Measurements from ENCODE around the gene MAGEB2.

Gene MAGEB2

DNA sequence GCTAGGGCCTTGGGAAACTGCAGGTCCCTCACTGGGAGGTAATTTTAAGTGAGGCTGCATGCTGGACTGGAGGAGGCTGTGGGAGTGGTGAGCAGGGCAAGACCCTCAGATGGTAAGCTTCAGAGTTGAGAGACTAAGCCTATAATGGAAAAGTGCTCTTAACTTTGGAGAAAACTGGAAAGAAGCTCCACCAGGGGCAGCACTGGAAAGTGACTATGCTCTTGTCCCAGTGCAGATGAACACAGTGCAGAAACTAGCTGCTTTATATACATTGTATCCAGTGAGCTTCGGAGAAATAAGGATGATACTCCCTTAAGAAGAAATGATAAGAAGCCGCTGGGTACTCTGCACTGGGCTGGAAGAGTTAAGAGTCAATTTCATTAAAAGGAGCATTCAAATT is 3.2 kb upstream of the MAGEB2 start:
- Histone ChIP-seq H3K9me3 (ENCODE audit: control insufficient read depth, insufficient read depth, low read depth, low read length) (no peaks in the 10 kb centered on the region), H3K27ac (ENCODE audit: extremely low read depth, low read depth, low read length) (no peak overlapping the region), H3K36me3 (ENCODE audit: control insufficient read depth in 2 of 2, insufficient read depth in 1 of 2, low read length in 2 of 2) (no peaks in the 10 kb centered on the region), H3K4me1 (ENCODE audit: control insufficient read depth, insufficient read depth, low read length) (no peaks in the 10 kb centered on the region), H3K4me3 (ENCODE audit: low read depth, low read length) (no peak overlapping the region)
- POLR2A ChIA-PET = no interaction called here
- CTCF ChIA-PET = interaction anchor here (0.6 to 0.8 kb wide), 3 partner anchors 16 to 279 kb away, joined by 3 to 4 read pairs (median 3); no protein-coding TSS in a partner anchor
- TF ChIP-seq, protein P1, sequence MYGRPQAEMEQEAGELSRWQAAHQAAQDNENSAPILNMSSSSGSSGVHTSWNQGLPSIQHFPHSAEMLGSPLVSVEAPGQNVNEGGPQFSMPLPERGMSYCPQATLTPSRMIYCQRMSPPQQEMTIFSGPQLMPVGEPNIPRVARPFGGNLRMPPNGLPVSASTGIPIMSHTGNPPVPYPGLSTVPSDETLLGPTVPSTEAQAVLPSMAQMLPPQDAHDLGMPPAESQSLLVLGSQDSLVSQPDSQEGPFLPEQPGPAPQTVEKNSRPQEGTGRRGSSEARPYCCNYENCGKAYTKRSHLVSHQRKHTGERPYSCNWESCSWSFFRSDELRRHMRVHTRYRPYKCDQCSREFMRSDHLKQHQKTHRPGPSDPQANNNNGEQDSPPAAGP (tag by site-specific recombination; IDR thresholded peaks at IDR 0.05) = no peak
- TF ChIP-seq, protein P2, sequence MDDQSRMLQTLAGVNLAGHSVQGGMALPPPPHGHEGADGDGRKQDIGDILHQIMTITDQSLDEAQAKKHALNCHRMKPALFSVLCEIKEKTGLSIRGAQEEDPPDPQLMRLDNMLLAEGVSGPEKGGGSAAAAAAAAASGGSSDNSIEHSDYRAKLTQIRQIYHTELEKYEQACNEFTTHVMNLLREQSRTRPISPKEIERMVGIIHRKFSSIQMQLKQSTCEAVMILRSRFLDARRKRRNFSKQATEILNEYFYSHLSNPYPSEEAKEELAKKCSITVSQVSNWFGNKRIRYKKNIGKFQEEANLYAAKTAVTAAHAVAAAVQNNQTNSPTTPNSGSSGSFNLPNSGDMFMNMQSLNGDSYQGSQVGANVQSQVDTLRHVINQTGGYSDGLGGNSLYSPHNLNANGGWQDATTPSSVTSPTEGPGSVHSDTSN (CRISPR knock-in tag; IDR thresholded peaks at IDR 0.05) = no peak
- TF ChIP-seq, protein P3, sequence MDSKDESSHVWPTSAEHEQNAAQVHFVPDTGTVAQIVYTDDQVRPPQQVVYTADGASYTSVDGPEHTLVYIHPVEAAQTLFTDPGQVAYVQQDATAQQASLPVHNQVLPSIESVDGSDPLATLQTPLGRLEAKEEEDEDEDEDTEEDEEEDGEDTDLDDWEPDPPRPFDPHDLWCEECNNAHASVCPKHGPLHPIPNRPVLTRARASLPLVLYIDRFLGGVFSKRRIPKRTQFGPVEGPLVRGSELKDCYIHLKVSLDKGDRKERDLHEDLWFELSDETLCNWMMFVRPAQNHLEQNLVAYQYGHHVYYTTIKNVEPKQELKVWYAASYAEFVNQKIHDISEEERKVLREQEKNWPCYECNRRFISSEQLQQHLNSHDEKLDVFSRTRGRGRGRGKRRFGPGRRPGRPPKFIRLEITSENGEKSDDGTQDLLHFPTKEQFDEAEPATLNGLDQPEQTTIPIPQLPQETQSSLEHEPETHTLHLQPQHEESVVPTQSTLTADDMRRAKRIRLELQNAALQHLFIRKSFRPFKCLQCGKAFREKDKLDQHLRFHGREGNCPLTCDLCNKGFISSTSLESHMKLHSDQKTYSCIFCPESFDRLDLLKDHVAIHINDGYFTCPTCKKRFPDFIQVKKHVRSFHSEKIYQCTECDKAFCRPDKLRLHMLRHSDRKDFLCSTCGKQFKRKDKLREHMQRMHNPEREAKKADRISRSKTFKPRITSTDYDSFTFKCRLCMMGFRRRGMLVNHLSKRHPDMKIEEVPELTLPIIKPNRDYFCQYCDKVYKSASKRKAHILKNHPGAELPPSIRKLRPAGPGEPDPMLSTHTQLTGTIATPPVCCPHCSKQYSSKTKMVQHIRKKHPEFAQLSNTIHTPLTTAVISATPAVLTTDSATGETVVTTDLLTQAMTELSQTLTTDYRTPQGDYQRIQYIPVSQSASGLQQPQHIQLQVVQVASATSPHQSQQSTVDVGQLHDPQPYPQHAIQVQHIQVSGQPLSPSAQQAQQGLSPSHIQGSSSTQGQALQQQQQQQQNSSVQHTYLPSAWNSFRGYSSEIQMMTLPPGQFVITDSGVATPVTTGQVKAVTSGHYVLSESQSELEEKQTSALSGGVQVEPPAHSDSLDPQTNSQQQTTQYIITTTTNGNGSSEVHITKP (tag by site-specific recombination; IDR thresholded peaks at IDR 0.05) = no peak
- TF ChIP-seq, protein P4, sequence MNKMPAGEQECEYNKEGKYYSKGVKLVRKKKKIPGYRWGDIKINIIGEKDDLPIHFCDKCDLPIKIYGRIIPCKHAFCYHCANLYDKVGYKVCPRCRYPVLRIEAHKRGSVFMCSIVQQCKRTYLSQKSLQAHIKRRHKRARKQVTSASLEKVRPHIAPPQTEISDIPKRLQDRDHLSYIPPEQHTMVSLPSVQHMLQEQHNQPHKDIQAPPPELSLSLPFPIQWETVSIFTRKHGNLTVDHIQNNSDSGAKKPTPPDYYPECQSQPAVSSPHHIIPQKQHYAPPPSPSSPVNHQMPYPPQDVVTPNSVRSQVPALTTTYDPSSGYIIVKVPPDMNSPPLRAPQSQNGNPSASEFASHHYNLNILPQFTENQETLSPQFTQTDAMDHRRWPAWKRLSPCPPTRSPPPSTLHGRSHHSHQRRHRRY (tag by site-specific recombination; IDR thresholded peaks at IDR 0.05) = no peak
- TF ChIP-seq ZFP3 (tag by site-specific recombination; IDR thresholded peaks at IDR 0.05; ENCODE audit: low read depth) (no peak), SCRT1 (tag by site-specific recombination; IDR thresholded peaks at IDR 0.05; ENCODE audit: borderline replicate concordance) (no peak), ZNF747 (tag by site-specific recombination; IDR thresholded peaks at IDR 0.05) (no peak), ZNF239 (tag by site-specific recombination; IDR thresholded peaks at IDR 0.05) (no peak), ZNF544 (tag by site-specific recombination; IDR thresholded peaks at IDR 0.05) (no peak), ZNF571 (tag by site-specific recombination; IDR thresholded peaks at IDR 0.05) (no peak)

DNA sequence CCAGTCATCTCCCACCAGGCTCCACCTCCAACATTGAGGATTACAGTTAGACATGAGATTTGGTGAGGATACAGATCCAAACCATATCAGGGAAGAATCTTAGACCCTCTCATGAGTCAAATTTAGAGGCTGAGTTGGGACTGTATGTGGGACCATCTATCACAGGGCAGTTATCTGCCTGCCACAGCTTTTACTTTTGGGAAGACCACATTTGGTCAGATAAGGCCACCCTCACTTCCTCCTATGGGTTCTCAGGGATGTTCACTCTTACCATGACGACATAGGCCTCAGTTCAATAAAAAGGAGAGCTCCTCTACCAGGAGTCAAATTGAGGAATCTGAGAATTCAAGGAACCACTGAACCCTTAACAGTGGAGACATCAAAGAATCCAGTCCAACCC is 2.1 kb downstream of the MAGEB2 start:
- no peak overlapping the region for H3K4me3 ChIP-seq (ENCODE audit: low read depth, low read length)
- no peaks in the 10 kb centered on the region for H3K4me1 ChIP-seq (ENCODE audit: control insufficient read depth, insufficient read depth, low read length)
- ChIA-PET POLR2A (no interaction called here), CTCF (no interaction called here)
- no peak overlapping the region for H3K27ac ChIP-seq (ENCODE audit: extremely low read depth, low read depth, low read length)
- H3K36me3 ChIP-seq (ENCODE audit: control insufficient read depth in 2 of 2, insufficient read depth in 1 of 2, low read length in 2 of 2) = no peaks in the 10 kb centered on the region
- no peaks in the 10 kb centered on the region for H3K9me3 ChIP-seq (ENCODE audit: control insufficient read depth, insufficient read depth, low read depth, low read length)
- no peak for TF ChIP-seq ZFP37 (tag by site-specific recombination; IDR thresholded peaks at IDR 0.05)
- TF ChIP-seq GFI1B (tag by site-specific recombination; IDR thresholded peaks at IDR 0.05) = no peak
- no peak for TF ChIP-seq ZBTB1 (tag by site-specific recombination; IDR thresholded peaks at IDR 0.05)
- TF ChIP-seq ZNF292 (tag by site-specific recombination; IDR thresholded peaks at IDR 0.05; ENCODE audit: borderline replicate concordance, low read depth) = no peak
- TF ChIP-seq ZNF146 (tag by site-specific recombination; IDR thresholded peaks at IDR 0.05) = no peak
- TF ChIP-seq ZFHX2 (tag by site-specific recombination; conservative IDR thresholded peaks at IDR 0.05) = no peak
- TF ChIP-seq, protein P2 (CRISPR knock-in tag; IDR thresholded peaks at IDR 0.05) = no peak
- TF ChIP-seq ZNF501 (tag by site-specific recombination; IDR thresholded peaks at IDR 0.05) = no peak
- TF ChIP-seq YY2 (tag by site-specific recombination; IDR thresholded peaks at IDR 0.05) = no peak
- TF ChIP-seq ZNF239 (tag by site-specific recombination; IDR thresholded peaks at IDR 0.05) = no peak
- no peak for TF ChIP-seq ZNF473 (tag by site-specific recombination; IDR thresholded peaks at IDR 0.05)
- TF ChIP-seq, protein P3 (tag by site-specific recombination; IDR thresholded peaks at IDR 0.05) = no peak
